Measurements from ENCODE around the gene PRKCE.

- TF ChIP-seq CTCF (IDR thresholded peaks at IDR 0.05): no peak
- no peak for TF ChIP-seq EP300 (IDR thresholded peaks at IDR 0.05)
- no peak for TF ChIP-seq POLR2AphosphoS5 (IDR thresholded peaks at IDR 0.05)
These were observed 455.2 kb downstream of the PRKCE start for GRCh38 chr2:46106690-46107089.
